Measurements from ENCODE around the gene HADHB.
A peak's percentile ranks its signal among the peaks of the same experiment; 100 is the strongest.
"Not testable (repeated sequence)": the region's sequence is repeated elsewhere in the genome, so short reads cannot be mapped to it uniquely, and the experiment has no call there.

Gene HADHB

GRCh38 chr2:26299471-26300101, 54.8 kb downstream of the HADHB start:
- Histone ChIP-seq H3K4me1 (ENCODE audit: control insufficient read depth in 1 of 2, insufficient read depth in 1 of 2, low read depth in 1 of 2, low read length in 1 of 2) (peaks cover 18 to 22% of the 10 kb centered on the region in 2 experiments), H3K27me3 (peaks cover 7% of the 10 kb centered on the region), H3K4me3 (ENCODE audit: low read depth in 1 of 2, low read length in 1 of 2) (peak overlapping the region; percentile 70 to 94), H3K27ac (peak overlapping the region; percentile 58), H3K36me3 (no peaks in the 10 kb centered on the region), H3K9me3 (no peaks in the 10 kb centered on the region)
- TF ChIP-seq CTCF (IDR thresholded peaks at IDR 0.05): no peak

- Histone ChIP-seq H3K9me3 (no peaks in the 10 kb centered on the region), H3K4me1 (ENCODE audit: control insufficient read depth in 1 of 2, insufficient read depth in 1 of 2, low read depth in 1 of 2, low read length in 1 of 2) (peaks cover 18 to 22% of the 10 kb centered on the region in 2 experiments), H3K27me3 (peaks cover 7% of the 10 kb centered on the region), H3K27ac (peak overlapping the region; percentile 58), H3K36me3 (no peaks in the 10 kb centered on the region), H3K4me3 (ENCODE audit: low read depth in 1 of 2, low read length in 1 of 2) (peak overlapping the region; percentile 70 to 94)
- TF ChIP-seq CTCF (IDR thresholded peaks at IDR 0.05): no peak
These were observed 55.6 kb downstream of the HADHB start for GRCh38 chr2:26300234-26300925.

- Histone ChIP-seq H3K36me3 (no peaks in the 10 kb centered on the region), H3K9me3 (no peaks in the 10 kb centered on the region), H3K4me1 (ENCODE audit: control insufficient read depth in 1 of 2, insufficient read depth in 1 of 2, low read depth in 1 of 2, low read length in 1 of 2) (peaks cover 18 to 22% of the 10 kb centered on the region in 2 experiments), H3K4me3 (ENCODE audit: low read depth in 1 of 2, low read length in 1 of 2) (no peak overlapping the region), H3K27ac (no peak overlapping the region), H3K27me3 (peaks cover 7% of the 10 kb centered on the region)
- no peak for TF ChIP-seq CTCF (IDR thresholded peaks at IDR 0.05)
These were observed 58.1 kb downstream of the HADHB start for GRCh38 chr2:26302846-26303245.

GRCh38 chr2:26305094-26305493, 60.4 kb downstream of the HADHB start:
- H3K4me1 ChIP-seq (ENCODE audit: control insufficient read depth in 1 of 2, insufficient read depth in 1 of 2, low read depth in 1 of 2, low read length in 1 of 2); H3K27ac ChIP-seq; H3K9me3 ChIP-seq; H3K4me3 ChIP-seq (ENCODE audit: low read depth in 1 of 2, low read length in 1 of 2); H3K27me3 ChIP-seq; H3K36me3 ChIP-seq: not testable (repeated sequence)

- Histone ChIP-seq H3K9me3 (no peaks in the 10 kb centered on the region), H3K27me3 (no peaks in the 10 kb centered on the region), H3K4me1 (ENCODE audit: control insufficient read depth in 1 of 2, insufficient read depth in 1 of 2, low read depth in 1 of 2, low read length in 1 of 2) (no peaks in the 10 kb centered on the region), H3K27ac (no peak overlapping the region), H3K4me3 (ENCODE audit: low read depth in 1 of 2, low read length in 1 of 2) (no peak overlapping the region), H3K36me3 (no peaks in the 10 kb centered on the region)
- no peak for TF ChIP-seq CTCF (IDR thresholded peaks at IDR 0.05)
These were observed 60.8 kb downstream of the HADHB start for GRCh38 chr2:26305540-26305939.

- no peak for TF ChIP-seq CTCF (IDR thresholded peaks at IDR 0.05)
- Histone ChIP-seq H3K36me3 (no peaks in the 10 kb centered on the region), H3K4me3 (ENCODE audit: low read depth in 1 of 2, low read length in 1 of 2) (no peak overlapping the region), H3K9me3 (no peaks in the 10 kb centered on the region), H3K27me3 (no peaks in the 10 kb centered on the region), H3K4me1 (ENCODE audit: control insufficient read depth in 1 of 2, insufficient read depth in 1 of 2, low read depth in 1 of 2, low read length in 1 of 2) (no peaks in the 10 kb centered on the region), H3K27ac (no peak overlapping the region)
These were observed 65.2 kb downstream of the HADHB start for GRCh38 chr2:26309921-26310320.

Data from neutrophil (primary cell).